NCI-H82 treated with DMSO at 0.1 percent for 48 hours (cell line): ENCODE measurements around the gene TRPM3.

ENCODE experiments used
- DNase-seq: peaks from one replicate; lab custom pipeline; 2025; ENCODE audit not compliant: unreplicated experiment; lab: John Stamatoyannopoulos, UW

Gene TRPM3

DNA sequence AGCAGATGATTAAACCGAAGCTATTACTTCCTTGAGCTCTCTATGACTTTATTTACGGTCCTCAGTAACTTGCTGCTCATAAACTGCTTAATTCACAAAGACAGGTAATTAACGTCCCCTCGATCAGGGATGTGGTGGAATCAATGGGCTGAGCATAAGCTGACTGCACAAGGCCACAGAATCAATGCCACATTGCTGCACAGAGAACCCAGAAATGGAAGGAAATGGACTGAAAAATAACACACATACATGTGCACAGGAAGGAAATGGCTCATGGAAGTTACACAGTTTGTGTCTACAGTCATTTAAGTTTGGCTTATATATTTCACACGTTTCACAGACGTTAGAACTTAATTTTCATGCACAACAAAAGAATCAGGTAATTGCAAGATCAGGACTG is 588.7 kb downstream of the TRPM3 start:
- no peak for DNase-seq

DNA sequence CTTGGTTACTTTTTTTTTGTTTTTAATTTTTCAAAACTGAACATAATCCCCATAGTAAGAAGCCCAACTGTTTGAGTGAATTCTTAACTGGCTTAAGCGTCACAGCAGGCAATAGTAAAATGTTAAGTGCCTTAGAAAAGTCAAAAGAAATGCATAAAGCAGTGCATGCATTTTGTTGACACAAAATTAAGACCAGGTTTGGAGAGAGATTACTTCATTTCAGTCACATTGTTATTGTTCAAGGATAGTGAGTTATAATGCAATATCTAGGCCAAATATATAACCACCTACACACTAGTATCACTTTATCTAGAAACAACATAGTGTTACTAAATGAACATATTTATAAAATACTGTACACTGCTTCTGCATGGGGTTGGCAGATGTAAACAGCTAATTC is 590.1 kb downstream of the TRPM3 start:
- DNase-seq = no peak

DNA sequence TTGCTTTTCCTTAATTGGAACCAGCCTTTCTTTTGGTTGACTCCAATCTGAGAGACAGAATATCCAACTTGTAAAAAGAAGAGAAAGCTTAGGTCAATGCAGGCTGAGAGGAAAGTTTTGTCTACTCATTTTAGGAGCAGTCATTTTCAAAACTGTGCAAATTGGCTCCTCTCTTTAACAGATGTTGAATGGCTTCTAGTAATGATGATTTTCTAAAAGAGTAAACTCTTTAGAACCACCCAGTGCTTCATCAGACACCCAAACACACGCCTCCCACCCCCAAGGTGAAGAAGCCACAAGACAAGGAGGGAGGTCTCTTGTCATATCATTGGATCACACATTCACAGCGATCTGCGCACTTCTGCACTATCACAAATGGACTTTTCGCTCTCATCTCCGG is 590.7 kb downstream of the TRPM3 start:
- no peak for DNase-seq

DNA sequence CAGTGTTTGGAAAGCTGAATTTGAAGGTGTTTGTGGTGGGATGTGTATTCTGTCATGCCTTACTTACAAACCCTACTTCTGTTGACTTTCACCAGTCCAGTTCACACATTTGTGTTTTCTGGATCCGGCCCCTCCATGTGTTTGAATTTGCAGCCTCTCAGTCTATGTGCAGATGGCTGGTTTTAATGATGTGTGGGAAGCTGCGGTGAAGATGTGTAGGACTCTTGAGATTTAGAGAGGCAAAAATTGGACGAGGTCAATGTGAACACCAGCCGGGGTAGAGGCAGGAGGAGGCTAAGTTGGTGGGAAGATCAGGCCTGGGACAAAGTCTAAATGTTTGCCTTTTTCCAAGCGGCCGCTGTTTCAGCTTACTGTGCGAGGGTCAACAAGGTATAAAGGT is 591.6 kb downstream of the TRPM3 start:
- no peak for DNase-seq

DNA sequence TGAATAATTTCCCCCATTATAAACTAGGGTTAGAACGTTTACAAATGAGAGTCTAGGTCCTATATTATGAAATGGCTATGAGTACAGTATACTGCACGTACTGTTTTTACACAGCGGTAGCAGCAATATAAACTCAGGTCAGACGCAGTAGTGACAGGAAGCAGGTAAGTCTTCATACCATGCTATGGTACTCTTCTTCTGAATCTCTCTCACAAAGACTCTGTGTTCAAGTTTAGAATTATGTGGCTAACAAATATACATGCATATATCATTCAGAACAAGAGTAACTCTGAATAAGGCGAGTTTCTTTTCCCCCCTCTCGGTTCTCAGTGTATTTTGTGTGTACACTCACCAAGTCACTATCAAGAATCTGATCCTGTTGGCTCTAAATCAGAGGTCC is 592.0 kb downstream of the TRPM3 start:
- no peak for DNase-seq

DNA sequence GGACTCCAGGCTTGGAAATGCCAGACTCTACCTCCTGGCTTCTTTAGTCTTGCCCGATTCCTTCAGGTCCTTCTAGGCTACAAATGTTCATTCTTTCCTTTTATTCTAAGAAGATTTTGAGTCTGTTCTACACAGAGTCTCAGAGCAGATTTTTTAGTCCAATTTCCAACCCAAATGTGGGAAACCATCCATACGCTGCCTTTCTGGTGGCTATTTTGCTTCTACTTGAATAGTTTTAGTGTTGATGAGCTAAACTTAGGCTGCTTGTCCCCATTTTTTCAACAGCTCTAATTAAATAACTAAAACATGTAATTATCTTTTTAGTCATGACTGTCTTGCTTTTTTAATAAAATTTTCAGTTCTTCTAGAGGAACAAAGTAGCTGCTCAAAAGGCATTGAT is 594.5 kb downstream of the TRPM3 start:
- no peak for DNase-seq

DNA sequence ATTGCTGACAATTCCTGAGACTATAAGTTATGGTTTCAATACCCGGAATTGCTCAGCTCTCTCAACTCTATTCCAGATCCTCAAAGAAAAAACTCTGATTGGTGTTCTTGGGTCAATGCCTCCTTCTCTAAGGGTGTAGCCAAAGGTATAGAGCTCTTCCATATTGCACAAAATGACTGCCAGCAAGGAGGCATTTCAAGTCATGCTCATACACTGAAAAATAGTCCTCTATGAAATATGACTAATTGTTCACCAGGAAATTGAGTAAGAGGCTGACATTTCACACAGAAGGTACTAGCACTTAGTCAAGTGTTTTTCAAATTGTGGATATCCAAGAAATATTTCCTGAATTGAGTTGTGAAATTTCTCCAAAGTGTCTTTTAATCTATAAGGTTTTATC is 595.9 kb downstream of the TRPM3 start:
- no peak for DNase-seq

DNA sequence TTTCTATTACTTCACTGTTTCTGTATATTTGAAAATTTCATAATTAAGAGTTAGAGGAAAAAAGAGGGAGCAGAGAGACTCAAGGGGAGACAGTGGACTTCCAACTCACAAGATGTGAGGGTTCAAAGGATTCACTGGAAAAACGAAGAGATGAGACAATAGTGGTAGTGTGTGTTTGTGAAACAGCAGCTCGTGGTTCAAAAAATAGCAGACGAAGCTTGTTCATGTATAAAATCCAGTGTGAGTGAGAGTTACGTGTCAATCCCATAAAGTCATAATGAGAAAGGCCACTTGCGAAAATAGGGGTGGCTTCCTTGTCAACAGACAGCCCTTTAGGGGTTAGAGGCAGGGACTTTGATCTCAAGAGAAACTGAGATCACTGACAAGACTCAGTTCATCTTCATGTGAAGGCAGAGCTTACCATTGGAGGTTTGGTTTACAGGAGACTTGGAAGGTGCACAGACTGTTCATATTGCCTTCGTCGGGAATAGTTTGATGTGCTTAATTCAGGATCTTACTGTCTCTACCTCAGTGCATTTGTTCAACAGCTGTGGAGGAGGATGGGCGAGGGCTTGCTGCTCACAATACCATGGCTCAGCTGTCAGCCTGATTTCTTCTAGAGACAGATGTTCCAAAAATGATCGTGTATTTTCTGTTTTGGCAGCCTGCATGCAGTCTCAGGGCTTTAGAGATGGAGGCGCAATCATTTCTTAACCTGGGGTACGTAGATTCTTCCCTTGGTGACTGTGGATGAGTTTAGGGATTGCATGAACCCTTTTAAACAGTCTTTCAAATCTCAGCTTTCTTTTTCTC is 601.3 kb downstream of the TRPM3 start:
- DNase-seq = no peak

DNA sequence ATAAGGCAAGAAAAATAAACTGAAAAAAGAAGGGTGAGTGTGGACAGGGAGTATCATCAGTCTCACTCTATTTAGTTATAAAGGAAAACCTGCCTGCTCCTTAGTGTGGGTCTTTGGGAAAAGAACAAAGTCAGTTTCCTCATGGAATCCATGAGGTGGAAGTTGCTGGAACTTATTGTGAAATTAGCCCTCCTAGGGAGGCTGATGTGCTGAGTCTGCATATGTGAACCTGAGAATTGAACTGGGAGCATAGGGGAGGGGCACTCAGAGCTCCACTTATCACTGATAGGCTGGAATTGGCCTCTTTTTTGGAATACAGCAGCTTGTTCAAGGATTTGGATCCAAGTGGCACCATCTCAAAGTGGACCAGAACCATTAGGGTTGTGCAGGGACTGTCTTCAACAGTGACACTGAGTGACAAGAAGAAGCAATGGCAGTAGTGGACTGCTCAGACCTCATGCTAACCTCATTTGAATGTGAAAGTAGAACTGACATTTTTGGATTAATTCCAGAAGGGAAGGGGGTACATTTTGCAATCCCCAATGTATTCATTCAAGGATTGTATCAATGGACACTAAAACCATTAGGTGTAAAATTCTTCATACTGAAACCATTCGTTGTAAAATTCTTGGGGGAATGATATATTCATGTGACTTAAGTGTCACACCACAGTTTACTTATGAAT is 603.4 kb downstream of the TRPM3 start:
- no peak for DNase-seq

DNA sequence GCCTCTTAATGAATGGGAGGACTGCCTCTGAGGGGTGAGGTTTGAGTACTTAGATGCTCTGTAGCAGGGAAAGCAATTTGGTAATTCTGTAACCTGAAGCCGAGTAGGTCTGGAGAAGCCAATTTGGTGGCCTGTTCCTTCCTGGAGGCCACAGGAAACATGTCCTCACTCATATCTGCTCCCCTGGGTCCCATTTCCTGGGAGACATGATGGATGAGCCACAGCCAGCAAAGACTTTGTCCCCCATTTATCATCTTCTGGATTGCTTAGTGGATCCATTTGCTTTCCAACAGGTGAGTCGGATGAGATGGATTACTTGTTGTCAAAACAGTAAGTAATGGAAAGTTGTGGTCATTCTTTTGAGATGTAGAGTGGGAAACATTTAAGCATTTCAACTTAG is 607.1 kb downstream of the TRPM3 start:
- no peak for DNase-seq

DNA sequence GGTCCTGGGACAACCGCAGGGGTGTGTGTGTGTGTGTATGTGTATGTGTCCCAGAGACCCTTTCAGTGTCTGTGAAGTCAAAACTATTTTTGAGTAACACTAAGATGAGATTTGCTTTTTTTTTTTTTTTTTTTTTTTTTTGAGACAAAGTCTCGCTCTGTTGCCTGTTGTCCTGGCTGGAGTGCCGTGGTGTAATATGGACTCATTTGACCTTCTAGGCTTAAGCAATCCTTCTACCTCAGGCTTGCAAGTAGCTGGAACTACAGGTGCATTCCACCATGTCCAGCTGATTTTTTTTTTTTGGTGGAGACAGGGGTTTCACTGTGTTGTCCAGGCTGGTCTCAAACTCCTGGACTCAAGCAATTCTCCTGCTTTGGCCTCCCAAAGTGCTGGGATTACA is 609.6 kb downstream of the TRPM3 start:
- no peak for DNase-seq

DNA sequence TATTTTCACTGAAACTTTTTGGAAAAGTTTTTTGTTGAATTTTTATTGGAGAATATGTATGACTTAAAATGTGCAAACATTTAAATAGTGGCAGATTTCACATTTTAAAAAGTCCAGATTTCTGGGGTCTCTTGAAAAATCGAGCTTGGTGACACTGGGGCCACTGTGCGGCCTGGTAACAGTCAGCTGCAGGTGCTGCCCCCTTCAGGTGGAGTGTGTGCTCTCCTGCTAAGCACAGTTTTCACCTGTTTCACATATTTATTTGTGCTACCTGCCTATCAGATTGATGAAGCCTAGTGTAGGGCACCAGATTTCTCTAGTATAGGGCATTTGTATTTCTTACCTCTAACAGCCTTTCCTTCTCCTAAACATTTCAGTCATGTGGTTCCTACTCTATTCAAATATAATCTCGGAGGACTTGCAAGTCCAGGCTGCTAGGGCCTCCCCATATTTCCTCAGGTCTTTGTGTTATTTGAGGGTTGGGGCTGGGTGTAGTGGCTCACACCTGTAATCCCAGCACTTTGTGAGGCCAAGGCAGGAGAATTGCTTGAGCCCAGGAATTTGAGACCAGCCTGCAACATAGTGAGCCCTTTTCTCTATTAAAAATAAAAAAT is 611.2 kb downstream of the TRPM3 start:
- no peak for DNase-seq

DNA sequence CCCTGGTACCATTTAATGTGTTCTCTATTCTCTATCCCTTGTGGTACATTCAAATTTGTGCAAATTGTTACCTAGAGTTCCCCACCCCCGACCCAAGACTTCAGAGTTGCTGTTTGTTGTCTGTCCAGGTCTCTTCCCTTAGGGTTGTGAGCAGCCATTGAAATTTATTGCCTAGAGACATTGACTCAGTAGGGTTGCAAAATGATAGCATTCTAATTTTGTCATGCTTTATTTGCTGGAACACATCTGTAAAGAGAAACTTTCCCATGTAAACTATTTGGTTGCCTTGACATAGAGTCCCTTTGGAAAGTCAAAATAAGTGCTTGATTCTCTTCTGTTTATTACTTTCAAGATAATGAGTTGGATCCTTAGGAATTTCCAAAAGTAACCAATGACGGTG is 615.3 kb downstream of the TRPM3 start:
- no peak for DNase-seq

DNA sequence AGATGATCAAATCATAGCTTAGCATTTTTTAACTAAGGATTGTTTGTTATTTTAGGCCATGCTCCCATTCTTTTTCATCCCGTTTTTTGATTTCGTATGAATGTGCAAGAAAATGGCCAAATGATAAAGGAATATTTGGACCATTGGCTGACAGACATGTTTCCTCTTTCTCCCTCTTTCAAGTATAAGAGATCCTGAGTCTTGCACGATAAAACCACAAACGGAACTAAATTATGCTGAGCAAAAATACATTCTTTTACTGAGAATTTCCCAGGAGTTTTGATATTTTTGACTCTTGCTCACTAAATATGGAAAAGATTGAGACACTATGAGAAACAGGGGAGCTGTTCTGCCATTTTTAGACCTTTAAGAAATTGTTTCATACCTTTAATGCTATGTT is 616.6 kb downstream of the TRPM3 start:
- DNase-seq = no peak

DNA sequence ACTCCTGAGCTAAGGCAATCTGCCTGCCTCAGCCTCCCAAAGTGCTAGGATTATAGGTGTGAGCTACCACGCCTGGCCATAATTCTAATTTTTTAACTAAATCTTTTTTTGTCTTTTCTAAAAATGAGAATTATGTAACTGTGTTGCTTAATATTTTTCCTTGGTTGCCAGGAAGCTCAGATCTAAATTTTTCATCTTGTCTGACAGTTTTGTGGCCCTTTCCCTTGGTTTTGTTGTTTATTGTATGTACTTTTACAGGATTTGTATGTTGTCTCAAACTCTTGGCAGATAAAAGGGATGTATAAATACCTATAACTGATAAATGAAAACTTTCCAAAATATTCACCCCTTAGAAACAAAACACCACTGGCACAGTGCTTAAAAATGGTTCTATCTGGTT is 618.7 kb downstream of the TRPM3 start:
- no peak for DNase-seq

DNA sequence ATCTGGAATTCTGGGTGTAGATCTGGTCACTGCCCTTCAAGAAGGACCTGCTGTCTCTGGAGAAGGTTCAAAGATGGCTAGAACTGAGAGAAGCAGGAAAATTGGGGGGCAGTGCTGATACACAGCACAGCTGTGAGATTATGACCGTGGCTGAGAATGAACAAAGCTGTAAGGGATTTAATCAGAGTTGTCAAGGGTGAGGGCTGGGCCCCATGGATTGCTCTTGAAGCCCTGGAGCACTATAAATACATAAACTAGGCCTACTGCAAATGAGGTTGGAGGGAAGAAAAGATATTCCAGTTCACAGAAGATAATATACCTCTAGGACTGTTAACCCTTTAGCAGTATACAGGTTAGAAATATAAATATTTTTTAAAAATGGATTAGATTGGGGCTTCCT is 620.6 kb downstream of the TRPM3 start:
- DNase-seq = no peak

DNA sequence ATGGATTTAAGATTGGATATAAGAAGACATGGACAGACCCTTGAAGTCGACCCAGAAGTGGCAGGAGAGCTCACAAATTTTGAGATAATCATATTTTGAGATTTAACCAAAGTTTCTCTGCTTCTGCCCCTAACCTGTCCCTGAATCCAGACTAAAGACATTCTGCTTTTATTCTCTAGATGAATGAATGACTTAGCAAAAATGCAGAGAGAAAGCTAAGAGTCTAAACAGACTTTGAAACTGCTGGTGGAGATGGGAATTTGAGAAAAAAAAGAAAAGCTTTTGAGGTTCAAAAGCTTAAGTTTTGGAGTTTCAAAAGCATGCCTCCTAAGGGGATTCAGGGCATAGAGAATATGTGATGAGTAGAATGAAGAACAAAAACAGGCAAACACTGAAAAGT is 621.8 kb downstream of the TRPM3 start:
- DNase-seq = no peak

DNA sequence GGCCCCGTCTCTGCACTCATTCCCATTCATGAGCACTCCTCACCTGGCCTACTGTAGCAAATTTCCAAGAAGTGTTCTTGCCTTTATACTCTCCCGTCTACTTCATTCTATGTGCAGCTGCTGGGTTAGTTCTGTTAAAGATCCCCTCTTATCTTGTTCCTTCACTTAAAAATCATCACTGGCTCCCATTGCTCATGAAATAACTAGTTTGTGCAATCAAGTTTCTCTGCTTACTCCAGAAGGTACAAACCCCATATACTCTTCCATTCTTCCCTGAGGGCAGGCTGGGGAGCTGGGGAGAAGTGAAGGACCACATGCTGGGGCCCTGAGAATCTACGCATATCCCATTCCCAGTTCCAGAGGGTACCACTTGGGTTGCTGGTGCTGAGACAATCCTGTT is 622.6 kb downstream of the TRPM3 start:
- no peak for DNase-seq

DNA sequence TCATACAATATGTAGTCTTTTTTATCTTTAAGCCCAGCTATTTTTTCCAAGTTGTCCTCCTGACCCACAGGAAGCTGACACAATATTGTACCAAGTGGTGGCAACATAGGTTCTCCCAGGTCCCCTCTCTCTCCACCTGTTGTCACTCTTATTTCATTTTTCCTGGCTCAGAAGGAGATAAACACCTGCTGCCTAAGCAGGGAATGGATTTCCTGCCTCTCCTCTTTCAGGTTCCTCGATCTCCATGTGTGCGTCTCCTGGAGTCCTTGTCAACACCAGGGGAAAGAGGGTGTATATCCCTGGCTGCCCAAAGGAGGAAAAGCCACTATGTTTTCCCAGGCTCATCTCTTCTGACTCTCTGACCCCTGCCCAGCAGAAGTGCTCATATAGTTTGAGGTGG is 625.2 kb downstream of the TRPM3 start:
- no peak for DNase-seq

DNA sequence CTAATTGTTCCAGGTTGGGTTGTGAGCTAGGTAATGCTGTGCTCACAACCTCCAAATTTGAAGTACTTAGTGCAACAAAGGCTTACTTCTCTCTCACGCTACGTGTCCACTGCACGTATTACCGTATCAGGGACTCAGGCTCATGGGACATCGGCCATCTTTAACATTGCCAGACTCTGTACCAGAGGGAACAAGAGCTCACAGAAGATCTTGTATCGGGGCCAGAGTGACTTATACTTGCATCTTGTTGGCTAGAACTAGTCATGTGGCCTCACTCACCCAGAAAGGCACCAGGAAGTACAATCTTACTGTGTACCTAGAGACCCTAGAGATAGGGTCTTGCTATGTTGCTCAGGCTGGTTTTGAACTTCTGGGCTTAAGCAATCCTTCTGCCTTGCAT is 625.9 kb downstream of the TRPM3 start:
- DNase-seq = no peak

DNA sequence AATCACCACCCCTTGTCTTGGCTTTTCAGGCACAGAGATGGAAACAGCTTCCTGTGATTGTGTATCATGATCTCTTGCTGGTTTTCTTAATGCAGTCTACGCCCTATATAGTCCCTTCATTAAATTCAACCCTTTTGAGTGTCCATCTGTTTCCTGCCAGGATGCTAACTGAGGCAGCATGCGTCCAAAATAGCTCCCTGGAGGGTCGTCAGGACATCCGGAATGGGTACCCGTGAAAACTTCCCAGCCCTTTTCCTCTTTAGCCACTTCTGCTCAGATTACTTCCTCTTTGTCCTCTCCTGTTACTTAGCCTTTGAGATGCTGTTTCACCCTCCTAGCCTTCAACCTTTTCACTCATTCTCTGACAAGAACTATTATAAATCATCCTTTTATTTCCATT is 627.2 kb downstream of the TRPM3 start:
- DNase-seq = no peak

DNA sequence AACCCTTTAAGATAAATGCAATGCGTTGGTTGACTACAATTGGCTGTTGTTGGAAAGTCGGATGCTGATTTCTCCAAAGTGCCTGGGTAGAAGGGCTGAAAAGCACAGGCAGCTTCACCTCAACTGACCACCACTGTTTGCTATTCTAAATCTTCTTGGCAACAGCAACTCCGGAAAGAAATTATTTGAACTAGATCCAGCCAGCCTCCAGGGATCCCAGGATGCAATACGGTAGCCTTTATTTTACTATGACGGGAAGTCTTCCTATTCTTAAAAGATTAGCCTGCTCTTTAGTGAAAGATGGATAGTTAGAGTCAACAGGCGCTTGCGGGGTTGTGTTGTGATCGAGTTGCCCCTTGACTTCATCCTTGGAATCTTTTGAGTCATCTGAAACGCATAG is 628.4 kb downstream of the TRPM3 start:
- no peak for DNase-seq
